NCI-H345 treated with DMSO at 0.1 percent for 48 hours (cell line): ENCODE measurements around the gene SLF1.

Source experiments
- DNase-seq: peaks from one replicate; lab custom pipeline; 2025; ENCODE audit not compliant: unreplicated experiment; lab: John Stamatoyannopoulos, UW

Gene SLF1

DNA sequence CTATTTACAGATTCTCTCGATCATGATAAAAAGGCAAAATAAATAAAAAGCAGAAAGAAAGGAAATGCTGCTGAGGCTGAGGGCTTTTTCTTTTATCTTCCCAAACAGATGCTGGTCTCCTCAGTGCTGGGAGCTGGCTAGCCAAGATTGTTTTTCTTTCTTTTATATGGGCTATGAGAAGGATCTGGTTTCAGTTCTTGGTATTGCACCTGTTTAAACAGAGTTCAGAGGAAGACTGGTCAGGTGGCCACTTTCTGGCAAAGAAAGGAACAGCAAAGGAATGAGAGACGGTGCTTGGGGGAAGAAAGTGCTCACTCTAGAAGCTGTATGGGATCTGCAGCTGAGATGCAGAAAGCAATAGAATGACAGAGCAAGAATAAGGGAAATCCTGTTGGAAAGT, 88.9 kb downstream of the SLF1 start:
- no peak for DNase-seq

DNA sequence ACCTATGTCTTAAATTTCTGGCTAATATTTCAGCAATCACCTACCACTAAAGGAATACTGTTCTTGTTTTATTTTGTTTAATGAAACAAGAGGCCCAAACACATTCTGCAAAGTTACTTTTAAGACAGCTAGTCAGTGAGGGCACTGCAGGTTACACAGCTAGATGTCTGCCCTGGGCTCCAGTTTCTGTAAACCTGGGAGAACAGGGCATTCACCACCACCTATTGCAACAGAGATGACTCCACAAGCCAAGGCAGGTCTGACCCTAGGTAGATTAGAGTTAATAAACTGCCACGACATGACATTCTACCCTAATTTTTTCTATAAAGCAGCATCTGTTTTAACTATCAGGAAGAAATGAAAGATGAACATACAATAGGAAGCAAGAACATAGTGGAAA, 90.8 kb downstream of the SLF1 start:
- no peak for DNase-seq

DNA sequence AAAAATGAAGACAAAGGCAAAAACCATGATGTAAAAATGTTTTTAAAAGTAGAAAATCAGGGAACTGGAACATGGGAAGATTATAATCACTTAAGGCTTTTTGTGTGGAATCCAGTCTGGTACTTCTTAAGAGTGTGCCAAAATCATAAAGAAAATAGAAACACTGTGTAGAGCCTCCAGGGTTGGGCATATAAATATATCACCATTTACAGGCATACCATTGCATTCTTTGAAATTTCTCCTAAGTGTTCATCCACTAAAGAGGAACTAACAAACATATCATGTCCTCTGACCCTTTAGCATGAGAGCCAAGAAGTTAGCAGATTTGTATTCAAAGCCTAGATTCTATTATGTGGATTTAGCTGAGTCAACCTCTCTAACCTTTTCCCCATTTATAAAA, 93.3 kb downstream of the SLF1 start:
- DNase-seq, result no peak

DNA sequence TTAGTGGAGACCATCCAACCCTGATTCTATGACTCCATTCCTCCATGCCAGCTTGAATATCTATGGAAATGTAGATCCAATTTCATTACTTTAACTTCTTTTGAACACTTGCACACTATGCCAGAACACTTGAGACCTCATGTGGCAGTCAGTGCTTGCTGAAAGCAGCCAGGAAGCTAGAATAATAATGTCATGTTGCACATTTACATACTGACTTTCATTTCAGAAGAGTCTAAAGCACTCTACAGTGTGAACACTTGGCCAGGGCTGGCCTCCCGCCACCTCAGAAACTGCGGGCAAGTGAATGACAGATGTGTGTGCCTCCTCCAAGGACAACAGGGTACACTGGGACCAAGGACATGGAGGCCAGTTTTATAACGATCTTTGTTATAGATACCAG, 97.3 kb downstream of the SLF1 start:
- DNase-seq, result no peak

DNA sequence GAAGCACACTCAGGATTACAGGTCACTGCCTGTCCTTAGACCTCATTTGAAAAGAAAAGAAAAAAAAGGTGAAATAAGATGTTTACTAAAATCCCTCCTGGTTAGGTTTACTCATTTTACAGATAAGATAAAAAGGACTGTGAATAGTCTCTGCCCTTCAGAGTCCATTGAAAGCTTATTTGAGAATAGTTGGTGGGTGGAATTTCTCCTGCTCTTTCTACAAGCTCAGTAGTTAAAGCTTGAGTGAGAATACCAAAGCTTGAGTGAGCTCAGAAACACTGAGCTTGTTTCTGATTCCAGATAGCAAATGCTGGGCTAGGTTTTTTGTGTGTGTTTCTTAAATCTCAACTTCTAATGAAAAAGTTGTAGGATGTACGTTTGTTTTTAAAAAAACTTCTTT, 106.7 kb downstream of the SLF1 start:
- no peak for DNase-seq

DNA sequence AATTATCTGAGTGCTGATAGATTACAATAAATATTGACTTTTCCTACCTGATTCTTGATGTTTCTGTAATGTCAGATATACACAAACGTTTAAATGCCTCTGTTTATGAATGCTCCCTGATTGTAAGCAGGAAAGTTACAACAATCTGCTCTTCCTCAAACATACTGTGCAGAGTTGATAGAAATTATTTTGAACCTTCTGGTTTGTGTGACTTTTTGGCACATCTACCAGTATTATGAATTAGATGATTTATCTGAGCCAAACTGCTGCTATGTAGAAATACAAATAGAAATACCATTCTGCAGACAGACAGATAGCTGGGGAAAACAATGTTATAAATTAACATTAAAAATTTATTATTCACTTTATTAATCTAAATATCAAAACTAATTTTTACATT, 113.0 kb downstream of the SLF1 start:
- no peak for DNase-seq

DNA sequence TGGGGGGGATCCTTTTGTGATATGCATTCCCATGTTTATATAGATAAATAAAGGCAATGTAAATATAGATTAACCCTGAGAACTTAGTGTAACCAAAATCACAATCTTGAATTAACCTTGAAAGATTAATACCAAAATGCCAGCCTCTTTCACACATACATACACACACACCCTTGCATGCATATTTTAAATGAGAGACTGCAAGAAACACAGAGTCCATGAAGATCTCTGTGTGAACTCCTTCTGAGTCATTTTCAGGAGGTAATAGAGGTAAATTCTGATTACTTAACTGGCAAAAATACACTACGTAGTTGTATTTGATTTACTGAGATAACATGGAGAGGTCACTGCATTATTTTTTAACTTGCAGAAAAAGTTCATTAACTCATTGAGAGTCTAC, 118.0 kb downstream of the SLF1 start:
- no peak for DNase-seq

DNA sequence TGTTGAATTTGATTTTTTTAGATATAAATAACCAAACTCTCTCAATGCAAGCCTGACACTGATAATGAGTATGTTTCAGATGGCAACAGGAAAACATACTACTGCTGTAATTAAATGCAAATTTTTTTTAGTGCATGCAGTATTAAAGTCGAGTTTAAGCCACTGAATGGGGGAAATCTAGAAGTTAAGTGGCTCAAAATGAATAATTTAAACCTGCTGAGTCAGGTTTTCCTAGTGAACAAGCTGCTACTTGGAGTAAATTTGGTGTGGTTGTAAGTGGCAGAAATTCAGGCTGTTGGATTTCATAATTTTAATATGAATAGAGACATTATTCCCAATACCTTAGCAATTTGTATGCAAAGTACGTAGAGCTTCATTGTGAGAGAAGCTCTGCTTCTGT, 121.8 kb downstream of the SLF1 start:
- no peak for DNase-seq

DNA sequence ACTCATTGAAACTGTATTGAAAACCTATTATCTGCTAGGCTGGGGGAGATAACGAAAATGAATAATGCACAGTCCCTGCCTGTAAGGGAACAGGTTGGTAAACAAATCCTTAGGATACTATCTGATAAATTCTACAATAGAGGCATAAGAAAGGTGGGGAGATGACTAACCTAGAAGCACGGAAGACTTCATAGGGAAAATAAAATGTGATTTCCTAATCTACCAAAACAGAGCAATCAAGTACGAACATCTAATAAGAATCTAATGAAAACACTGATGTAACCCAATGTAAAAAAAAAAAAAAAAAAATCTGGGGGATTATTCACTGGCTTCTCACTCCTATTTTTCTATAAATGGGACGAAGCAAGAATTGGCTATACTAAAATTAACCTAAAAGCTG, 124.4 kb downstream of the SLF1 start:
- no peak for DNase-seq

DNA sequence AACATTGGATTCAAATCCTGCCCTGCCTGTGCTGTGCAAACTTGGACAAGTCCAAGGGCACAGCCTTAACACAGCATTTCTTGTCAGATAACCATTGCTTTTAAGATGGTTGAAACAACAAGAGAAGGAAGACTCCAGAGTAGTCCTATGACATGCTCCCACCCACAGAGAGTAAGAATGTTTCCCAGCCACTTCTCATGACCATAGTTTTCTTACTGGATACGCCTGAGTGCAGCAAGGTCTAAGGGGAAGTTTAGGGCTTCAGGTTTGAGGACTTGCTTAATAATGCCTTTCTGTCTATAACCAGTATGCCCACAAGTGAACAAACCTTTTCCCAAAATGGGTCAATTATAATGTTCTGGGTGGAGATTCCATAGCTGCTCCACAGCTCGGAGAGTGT, 126.4 kb downstream of the SLF1 start:
- DNase-seq, result no peak

DNA sequence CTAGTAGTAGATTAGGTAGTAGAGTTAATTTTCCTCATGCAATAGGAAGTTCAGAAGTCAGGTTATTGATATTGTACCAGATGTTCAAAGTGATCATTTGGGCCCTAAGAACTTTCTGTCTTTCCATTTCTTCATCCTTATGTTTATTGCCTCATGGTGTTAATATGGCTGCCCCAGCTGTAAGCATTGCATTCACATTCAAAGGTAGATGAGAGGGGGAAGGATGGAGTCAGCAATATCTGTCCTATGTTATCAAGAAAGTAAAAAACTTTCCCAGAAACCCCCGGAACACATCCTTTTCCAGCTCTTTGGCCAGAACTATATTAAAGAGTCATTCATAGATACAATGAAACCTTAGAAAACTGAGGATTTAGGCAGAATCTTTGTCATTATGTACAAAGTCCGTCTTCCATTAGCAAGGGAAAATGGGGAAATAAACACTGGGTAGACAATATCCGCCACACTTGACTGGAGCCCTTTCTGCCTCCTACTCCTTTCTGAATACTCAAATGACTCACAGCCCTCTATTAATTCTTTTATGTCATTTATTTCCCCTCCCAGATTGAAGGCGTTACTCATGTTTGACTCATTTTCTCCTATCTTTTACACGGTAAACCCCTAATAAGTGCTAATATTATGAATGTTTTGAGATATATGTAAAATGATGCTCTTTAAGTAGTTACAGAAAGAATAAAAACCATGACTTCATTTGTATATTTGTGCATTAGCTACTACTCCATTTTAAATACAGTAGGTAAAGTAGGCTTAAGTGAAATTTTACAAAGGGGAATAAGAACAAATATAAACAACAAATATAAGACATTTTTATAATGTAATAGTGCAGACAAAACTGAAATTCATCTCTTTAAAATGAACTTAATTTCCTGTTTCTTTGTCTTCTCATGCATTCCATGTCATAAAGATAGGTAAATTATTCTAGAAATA, 127.6 kb downstream of the SLF1 start:
- no peak for DNase-seq

DNA sequence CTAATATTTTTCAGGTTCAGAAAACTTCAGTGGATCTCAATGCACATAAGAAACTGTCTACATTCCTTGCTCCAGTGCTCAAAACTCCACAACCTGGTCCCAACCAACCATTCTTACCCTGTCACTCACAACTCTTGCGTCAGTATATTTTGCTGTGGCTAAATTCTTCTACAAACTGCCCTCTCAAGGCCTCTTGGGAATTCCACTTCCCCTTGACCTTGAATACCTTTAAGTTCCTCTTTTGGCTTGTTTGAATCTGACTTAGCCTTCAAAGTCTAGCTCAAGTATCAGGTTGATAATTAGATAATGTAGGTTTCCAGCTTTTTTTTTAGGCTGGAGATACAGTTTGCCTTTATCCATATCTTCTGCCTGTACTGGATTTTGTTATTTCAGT, 128.3 kb downstream of the SLF1 start:
- no peak for DNase-seq
